GM11168 (cell line): ENCODE results near the gene FAM83C.

Source experiments
- in situ Hi-C: fragments of 300-500 bp; cut with MboI; formaldehyde crosslinking; loops from one replicate; pipeline ENCODE4 v1.12.0; 2022; ENCODE audit warnings: low sequenced_read_pairs; ENCODE audit not compliant: unreplicated experiment

The FAM83C gene

GRCh38 chr20:35243317-35243716, 48.9 kb downstream of the FAM83C start:
- in situ Hi-C loops = no loop called here

GRCh38 chr20:35240811-35241293, 51.4 kb downstream of the FAM83C start:
- in situ Hi-C loops = no loop called here

GRCh38 chr20:35240083-35240810, 52.0 kb downstream of the FAM83C start:
- in situ Hi-C loops = no loop called here

GRCh38 chr20:35238735-35239134, 53.5 kb downstream of the FAM83C start:
- in situ Hi-C loops = no loop called here

- in situ Hi-C loops = no loop called here
Observed at GRCh38 chr20:35238170-35238569, 54.1 kb downstream of the FAM83C start.

GRCh38 chr20:35237486-35237885, 54.7 kb downstream of the FAM83C start:
- in situ Hi-C loops = no loop called here

- in situ Hi-C loops = no loop called here
Observed at GRCh38 chr20:35235881-35236280, 56.3 kb downstream of the FAM83C start.
